Muscle layer of colon (tissue), 2 donors: ENCODE results near the gene SORCS1.

Experiments
- H3K27ac ChIP-seq: one replicate; pipeline ENCODE4 v1.7.0; 2013; ENCODE audit warnings: low read depth, mild to moderate bottlenecking, low read length, moderate library complexity
- H3K27me3 ChIP-seq, 2 donors: one replicate each; pipeline ENCODE4 v1.7.0; 2013; ENCODE audit warnings: low read length in 2 of 2, mild to moderate bottlenecking in 2 of 2; ENCODE audit not compliant: insufficient read depth in 2 of 2, control insufficient read depth in 1 of 2
- H3K36me3 ChIP-seq: one replicate; pipeline ENCODE4 v1.7.0; 2013; ENCODE audit warnings: mild to moderate bottlenecking, low read length; ENCODE audit not compliant: insufficient read depth
- H3K4me1 ChIP-seq: one replicate; pipeline ENCODE4 v1.7.0; 2013; ENCODE audit warnings: mild to moderate bottlenecking, low read length; ENCODE audit not compliant: insufficient read depth
- H3K4me3 ChIP-seq, 2 donors: one replicate each; pipeline ENCODE4 v1.7.0; 2013; ENCODE audit warnings: low read length in 2 of 2, low read depth in 1 of 2, mild to moderate bottlenecking in 1 of 2, moderate library complexity in 1 of 2
- H3K9ac ChIP-seq: one replicate; pipeline ENCODE4 v1.7.0; 2013; ENCODE audit warnings: low read length
- H3K9me3 ChIP-seq: one replicate; pipeline ENCODE4 v1.7.0; 2013; ENCODE audit warnings: mild to moderate bottlenecking, low read length
- donor health status: abdominal sarcoma.
- donor health status: Adenocarcinoma of cecum.

Gene SORCS1

DNA sequence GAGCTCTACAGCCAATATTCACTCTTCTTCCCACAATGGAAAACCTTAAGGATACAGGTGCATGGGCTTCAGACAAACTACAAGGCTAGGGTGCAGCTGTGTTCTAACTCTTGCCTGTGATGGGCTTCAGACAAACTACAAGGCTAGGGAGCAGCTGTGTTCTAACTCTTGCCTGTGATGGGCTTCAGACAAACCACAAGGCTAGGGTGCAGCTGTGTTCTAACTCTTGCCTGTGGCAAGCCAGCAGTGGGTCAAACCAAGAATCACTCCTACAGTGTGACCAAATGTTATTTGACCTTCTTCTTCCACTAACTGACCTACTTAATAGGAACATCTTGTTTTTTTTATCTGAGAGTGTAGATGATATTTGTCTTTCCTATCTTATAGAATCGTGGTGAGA is 7.4 kb downstream of the SORCS1 start:
- H3K4me3 ChIP-seq, result no peak overlapping the region
- peaks cover 9% of the 10 kb centered on the region for H3K4me1 ChIP-seq
- H3K36me3 ChIP-seq, result no peaks in the 10 kb centered on the region
- H3K27me3 ChIP-seq, result no peaks in the 10 kb centered on the region
- no peaks in the 10 kb centered on the region for H3K9me3 ChIP-seq
- H3K9ac ChIP-seq, result no peak overlapping the region
- H3K27ac ChIP-seq, result no peak overlapping the region

- Histone ChIP-seq H3K9ac (no peak overlapping the region), H3K27ac (no peak overlapping the region), H3K4me1 (no peaks in the 10 kb centered on the region), H3K36me3 (no peaks in the 10 kb centered on the region), H3K4me3 (no peak overlapping the region), H3K9me3 (no peaks in the 10 kb centered on the region), H3K27me3 (no peaks in the 10 kb centered on the region)
Observed at GRCh38 chr10:107152087-107152486, 12.4 kb downstream of the SORCS1 start.

DNA sequence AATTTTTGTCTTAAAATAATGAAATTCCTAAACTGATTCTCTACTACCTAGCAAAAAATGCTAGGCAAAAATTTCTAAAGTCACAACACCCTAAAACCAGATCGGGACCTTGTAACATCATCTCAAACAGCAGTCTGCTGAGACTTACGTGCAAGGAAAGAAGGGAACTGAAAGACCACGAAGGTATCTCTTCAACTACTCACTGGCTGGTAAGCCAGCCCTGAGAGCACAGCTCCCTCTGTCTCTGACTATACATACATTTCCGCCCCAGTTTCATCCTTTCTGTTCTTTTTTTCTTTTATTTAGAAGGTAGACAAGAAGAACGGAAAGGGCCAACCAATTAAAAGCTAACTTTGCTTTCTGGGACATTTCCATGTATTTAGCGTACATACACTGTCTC is 15.6 kb downstream of the SORCS1 start:
- H3K27ac ChIP-seq, result no peak overlapping the region
- no peak overlapping the region for H3K4me3 ChIP-seq
- H3K36me3 ChIP-seq, result no peaks in the 10 kb centered on the region
- H3K9me3 ChIP-seq, result no peaks in the 10 kb centered on the region
- no peak overlapping the region for H3K9ac ChIP-seq
- H3K27me3 ChIP-seq, result no peaks in the 10 kb centered on the region
- H3K4me1 ChIP-seq, result no peaks in the 10 kb centered on the region

DNA sequence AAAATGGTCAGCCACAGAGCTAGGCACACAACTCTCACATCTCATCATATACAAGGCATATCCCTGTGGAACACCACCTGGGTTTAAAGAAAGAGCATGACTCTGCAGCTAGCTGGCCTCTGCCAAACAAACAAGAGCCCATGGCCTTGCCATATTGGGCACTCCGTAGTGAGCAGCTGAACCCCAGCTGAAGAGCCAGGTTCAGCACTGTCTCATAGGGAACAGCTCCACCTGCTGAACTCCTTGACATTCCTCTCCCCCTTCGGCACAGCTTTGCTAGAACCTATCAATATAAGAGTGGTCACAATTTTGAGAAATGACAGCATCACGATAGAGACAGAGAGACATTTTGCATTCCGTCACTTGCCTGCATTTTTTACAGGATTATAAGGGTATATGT is 20.0 kb downstream of the SORCS1 start:
- Histone ChIP-seq H3K4me1 (peaks cover 4% of the 10 kb centered on the region), H3K36me3 (no peaks in the 10 kb centered on the region), H3K9me3 (no peaks in the 10 kb centered on the region), H3K27me3 (no peaks in the 10 kb centered on the region), H3K27ac (no peak overlapping the region), H3K4me3 (no peak overlapping the region), H3K9ac (no peak overlapping the region)

- Histone ChIP-seq H3K4me3 (no peak overlapping the region), H3K9ac (no peak overlapping the region), H3K9me3 (no peaks in the 10 kb centered on the region), H3K27me3 (no peaks in the 10 kb centered on the region), H3K4me1 (peaks cover 4% of the 10 kb centered on the region), H3K27ac (no peak overlapping the region), H3K36me3 (no peaks in the 10 kb centered on the region)
Observed at GRCh38 chr10:107141524-107142061, 22.9 kb downstream of the SORCS1 start.

- Histone ChIP-seq H3K36me3 (no peaks in the 10 kb centered on the region), H3K27ac (no peak overlapping the region), H3K9ac (no peak overlapping the region), H3K9me3 (no peaks in the 10 kb centered on the region), H3K4me3 (no peak overlapping the region), H3K4me1 (peaks cover 4% of the 10 kb centered on the region), H3K27me3 (no peaks in the 10 kb centered on the region)
Observed at GRCh38 chr10:107139237-107139636, 25.3 kb downstream of the SORCS1 start.

DNA sequence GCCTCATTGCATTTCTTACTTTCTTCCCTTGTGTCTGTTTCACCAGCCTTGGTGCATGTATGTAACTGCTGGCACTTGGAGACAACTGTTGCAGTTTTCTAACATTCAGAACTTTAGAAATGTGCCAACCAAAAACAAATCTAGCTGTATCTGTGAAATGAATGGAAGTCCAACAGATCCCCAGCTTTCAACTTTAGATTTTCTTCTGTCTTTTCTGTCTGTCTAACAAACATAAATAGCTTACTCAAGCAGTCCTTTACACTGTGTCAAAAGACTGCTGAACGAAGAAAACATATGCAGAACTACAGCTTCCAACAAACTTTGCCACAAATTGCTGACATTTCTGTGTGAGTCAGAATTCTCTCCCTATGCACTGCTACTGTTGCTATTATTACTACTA is 30.9 kb downstream of the SORCS1 start:
- no peaks in the 10 kb centered on the region for H3K36me3 ChIP-seq
- no peak overlapping the region for H3K27ac ChIP-seq
- H3K4me3 ChIP-seq, result no peak overlapping the region
- no peaks in the 10 kb centered on the region for H3K27me3 ChIP-seq
- no peaks in the 10 kb centered on the region for H3K9me3 ChIP-seq
- H3K4me1 ChIP-seq, result no peaks in the 10 kb centered on the region
- H3K9ac ChIP-seq, result no peak overlapping the region

DNA sequence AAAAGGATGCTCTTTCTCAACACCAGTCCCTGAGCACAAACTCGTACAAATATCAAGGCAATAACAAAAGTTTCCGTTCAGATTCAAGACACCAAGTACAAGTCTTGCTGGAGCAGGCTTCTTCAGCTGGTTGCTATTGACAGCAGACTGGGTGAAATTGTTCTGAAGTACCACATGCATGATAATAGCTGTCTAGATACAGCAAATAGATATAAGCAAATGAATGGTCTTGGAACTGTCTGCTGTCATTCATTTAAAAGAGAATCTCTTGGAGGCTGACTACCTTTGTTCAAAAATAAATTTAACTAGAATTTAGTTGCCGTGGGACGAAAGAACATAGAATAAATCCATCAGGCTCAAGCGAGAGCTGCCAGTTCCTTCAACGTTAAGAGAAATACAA is 35.5 kb downstream of the SORCS1 start:
- H3K4me1 ChIP-seq, result no peaks in the 10 kb centered on the region
- H3K36me3 ChIP-seq, result no peaks in the 10 kb centered on the region
- H3K9ac ChIP-seq, result no peak overlapping the region
- H3K27me3 ChIP-seq, result no peaks in the 10 kb centered on the region
- no peak overlapping the region for H3K4me3 ChIP-seq
- no peaks in the 10 kb centered on the region for H3K9me3 ChIP-seq
- no peak overlapping the region for H3K27ac ChIP-seq

DNA sequence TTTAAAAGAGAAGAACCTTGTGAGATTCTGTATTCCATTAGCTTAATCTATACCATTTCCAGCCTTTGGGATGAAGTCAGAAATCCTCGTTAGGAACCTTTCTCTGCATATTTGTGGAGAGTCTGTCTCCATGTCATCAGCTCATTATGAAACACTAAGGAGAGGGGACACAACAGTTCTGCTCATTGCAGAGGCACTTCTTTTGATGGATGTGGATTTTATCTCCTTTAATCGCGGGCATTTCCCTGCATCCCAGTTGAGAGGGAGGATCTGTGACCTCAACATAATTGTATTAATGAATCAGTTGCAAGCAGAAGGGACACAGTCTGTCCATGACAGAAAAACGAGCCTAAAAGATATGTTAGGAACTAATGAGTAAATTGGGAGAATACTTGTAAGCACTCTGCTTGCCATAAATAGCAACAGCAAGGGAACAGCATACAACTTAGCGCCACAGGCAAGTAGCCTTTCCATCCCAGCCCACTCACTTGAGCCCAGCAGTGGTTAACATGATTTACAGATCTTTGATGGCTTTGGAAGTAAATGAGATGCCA is 37.9 kb downstream of the SORCS1 start:
- H3K27me3 ChIP-seq, result no peaks in the 10 kb centered on the region
- no peak overlapping the region for H3K27ac ChIP-seq
- no peak overlapping the region for H3K9ac ChIP-seq
- no peaks in the 10 kb centered on the region for H3K9me3 ChIP-seq
- no peaks in the 10 kb centered on the region for H3K4me1 ChIP-seq
- H3K4me3 ChIP-seq, result no peak overlapping the region
- no peaks in the 10 kb centered on the region for H3K36me3 ChIP-seq

DNA sequence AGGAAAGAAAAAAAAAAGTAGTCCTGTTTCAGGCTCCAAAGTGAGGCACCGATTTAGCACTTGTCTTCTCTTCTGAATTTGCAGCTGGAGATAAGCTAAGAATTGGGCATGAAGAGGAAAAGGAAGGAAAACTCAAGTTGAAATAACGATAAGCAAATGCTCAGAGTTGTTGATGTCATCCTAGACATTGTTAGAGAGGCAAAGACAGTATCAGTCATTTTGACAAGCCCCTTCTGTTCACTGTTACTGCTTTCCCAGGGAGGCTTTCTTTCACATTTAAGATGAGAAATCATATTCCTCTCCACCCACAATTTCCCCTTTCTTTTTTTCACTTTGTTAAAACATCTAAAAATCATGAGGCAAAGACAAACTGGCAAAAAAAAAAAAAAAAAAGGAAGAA is 41.8 kb downstream of the SORCS1 start:
- no peaks in the 10 kb centered on the region for H3K9me3 ChIP-seq
- H3K27me3 ChIP-seq, result no peaks in the 10 kb centered on the region
- no peak overlapping the region for H3K4me3 ChIP-seq
- H3K36me3 ChIP-seq, result no peaks in the 10 kb centered on the region
- H3K4me1 ChIP-seq, result no peaks in the 10 kb centered on the region
- H3K27ac ChIP-seq, result no peak overlapping the region
- no peak overlapping the region for H3K9ac ChIP-seq

DNA sequence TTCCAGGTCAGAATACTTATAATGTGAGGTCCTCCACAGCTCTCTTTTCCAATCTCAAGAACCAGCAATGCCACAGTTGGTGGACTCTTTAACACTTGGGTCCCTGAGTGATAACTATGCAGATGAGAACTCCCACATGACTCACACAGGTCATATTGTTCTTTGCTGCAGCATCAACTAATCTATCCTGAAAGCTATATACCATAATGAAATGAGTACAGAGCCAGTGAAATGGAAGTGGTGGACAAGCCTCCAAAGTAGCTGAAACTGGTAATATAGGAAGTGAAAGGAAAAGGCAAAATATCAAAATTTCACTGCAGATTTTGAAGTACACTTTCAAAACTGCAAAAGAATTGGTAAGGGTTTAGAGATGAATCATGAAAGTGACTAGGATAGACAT is 45.6 kb downstream of the SORCS1 start:
- Histone ChIP-seq H3K27me3 (no peaks in the 10 kb centered on the region), H3K4me1 (no peaks in the 10 kb centered on the region), H3K9ac (no peak overlapping the region), H3K4me3 (no peak overlapping the region), H3K9me3 (no peaks in the 10 kb centered on the region), H3K36me3 (no peaks in the 10 kb centered on the region), H3K27ac (no peak overlapping the region)

DNA sequence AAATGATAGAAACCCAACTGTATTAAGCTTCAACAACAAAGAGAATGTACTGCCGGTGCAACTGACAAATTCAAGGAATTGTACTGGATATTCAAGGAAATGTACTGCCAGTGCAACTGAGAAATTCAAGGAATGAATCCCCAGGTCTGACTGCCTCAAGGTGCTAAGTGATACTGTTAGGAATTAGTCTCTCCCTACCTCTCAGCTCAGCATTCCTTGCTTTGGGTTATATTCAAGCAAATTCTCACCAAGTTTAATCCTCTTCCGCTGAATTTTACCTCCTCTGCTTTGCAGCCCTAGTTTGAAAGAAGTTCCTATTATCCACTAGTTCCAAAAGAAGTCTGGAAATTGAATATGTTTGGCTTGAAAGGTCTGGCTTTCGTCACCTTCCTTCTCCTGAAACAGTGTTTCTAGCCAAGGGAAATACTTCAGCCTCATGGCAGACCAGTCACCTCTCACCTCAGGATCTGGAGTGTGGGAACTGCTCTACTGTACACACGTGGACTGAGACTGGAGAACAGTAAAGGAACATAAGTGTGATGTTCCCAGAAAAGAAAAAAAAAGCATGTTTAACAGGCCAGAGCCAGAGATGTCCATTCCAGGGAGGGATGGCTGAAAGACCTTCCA is 60.4 kb downstream of the SORCS1 start:
- Histone ChIP-seq H3K27me3 (no peaks in the 10 kb centered on the region), H3K36me3 (no peaks in the 10 kb centered on the region), H3K4me3 (no peak overlapping the region), H3K4me1 (peaks cover 24% of the 10 kb centered on the region), H3K9me3 (no peaks in the 10 kb centered on the region), H3K9ac (no peak overlapping the region), H3K27ac (no peak overlapping the region)
